Esophagus muscularis mucosa (tissue), 3 donors: Measurements from ENCODE around the gene MRNIP.

ENCODE experiments used
- POLR2A ChIP-seq: fragments of 450-650 bp; IDR thresholded peaks from one replicate; pipeline ENCODE4 v1.6.1; 2017; ENCODE audit warnings: antibody characterized with exemption, moderate library complexity, mild to moderate bottlenecking, low read depth
- TF ChIP-seq, protein P1 (sequence below), 3 experiments: fragments of 200-600 bp in 2 of 3; fragments of 450-650 bp in 1 of 3; sonication (generic) in 2 of 3; IDR thresholded peaks; one replicate each; pipeline ENCODE4 v1.5.1; 2017 to 2019; ENCODE audit warnings: antibody characterized with exemption in 3 of 3, mild to moderate bottlenecking in 2 of 3, moderate library complexity in 1 of 3

DNA sequence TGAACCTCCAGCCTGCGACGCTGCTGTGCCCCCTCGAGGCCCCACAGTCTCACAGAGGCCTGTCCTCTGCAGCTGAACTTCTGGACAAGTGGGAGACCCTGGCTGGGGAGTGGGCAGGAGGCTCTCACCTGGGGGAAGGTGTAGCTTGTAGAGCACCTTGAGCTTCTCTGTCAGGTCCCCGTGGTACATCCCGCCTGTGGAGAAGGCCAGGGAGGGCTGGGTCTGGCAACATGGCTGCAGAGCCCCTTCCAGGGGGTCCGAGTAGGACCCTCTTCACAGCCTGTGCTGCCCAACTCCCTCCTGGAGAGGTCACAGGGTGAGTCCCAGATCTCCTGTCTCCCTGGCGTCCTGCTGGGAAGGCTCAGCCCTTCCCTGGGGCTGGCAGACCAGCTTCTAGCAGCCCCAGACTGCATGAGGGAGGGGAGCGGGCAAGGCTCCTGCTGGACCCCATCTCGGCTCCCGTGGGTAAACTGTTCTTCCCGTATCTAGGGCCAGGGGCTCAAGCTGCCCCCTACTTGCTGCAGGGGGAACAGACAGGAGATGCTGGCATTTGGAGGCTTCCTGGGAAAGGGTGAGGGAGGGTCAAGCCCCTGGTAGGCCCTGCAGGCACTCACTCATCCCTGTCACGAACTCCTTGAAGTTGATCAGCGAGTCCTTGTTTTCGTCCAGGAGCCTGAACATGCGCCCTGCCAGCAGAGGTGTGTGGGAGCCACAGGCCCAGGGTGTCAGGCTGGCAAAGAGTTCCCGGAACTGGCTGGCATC, 11.2 kb upstream of the MRNIP start:
- no peak for TF ChIP-seq POLR2A
- TF ChIP-seq, protein P1, sequence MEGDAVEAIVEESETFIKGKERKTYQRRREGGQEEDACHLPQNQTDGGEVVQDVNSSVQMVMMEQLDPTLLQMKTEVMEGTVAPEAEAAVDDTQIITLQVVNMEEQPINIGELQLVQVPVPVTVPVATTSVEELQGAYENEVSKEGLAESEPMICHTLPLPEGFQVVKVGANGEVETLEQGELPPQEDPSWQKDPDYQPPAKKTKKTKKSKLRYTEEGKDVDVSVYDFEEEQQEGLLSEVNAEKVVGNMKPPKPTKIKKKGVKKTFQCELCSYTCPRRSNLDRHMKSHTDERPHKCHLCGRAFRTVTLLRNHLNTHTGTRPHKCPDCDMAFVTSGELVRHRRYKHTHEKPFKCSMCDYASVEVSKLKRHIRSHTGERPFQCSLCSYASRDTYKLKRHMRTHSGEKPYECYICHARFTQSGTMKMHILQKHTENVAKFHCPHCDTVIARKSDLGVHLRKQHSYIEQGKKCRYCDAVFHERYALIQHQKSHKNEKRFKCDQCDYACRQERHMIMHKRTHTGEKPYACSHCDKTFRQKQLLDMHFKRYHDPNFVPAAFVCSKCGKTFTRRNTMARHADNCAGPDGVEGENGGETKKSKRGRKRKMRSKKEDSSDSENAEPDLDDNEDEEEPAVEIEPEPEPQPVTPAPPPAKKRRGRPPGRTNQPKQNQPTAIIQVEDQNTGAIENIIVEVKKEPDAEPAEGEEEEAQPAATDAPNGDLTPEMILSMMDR (IDR thresholded peaks at IDR 0.05) = no peak
